Right atrium auricular region (tissue), 2 donors: ENCODE data around the gene UAP1L1. TPM values are rescaled to one million over a fixed set of nuclear protein-coding genes. Genes with fewer than 3 reads are reported as not detected.

Experiments used
- DNase-seq: peaks from one replicate; pipeline ENCODE4 v3.0.0-alpha.2; 2019; ENCODE audit warnings: low spot score
- H3K27ac ChIP-seq, 2 donors: fragments of 200-600 bp; sonication (generic); 1 replicate in 1 of 2; 2 replicates in 1 of 2; pipeline ENCODE4 v1.5.1; 2016 to 2019
- H3K27me3 ChIP-seq, 2 donors: fragments of 200-600 bp; sonication (generic); one replicate each; pipeline versions ENCODE4 v1.5.1 to v1.6.0; 2017 to 2019
- H3K36me3 ChIP-seq: fragments of 200-600 bp; sonication (generic); one replicate; pipeline ENCODE4 v1.5.1; 2016
- H3K4me1 ChIP-seq, 2 donors: fragments of 200-600 bp; sonication (generic); one replicate each; pipeline versions ENCODE4 v1.5.1 to v1.6.0; 2017 to 2019
- H3K4me3 ChIP-seq, 2 donors: fragments of 200-600 bp; sonication (generic); 1 replicate in 1 of 2; 2 replicates in 1 of 2; pipeline ENCODE4 v1.5.1; 2017 to 2019; ENCODE audit warnings: mild to moderate bottlenecking in 1 of 2, moderate library complexity in 1 of 2
- H3K9me3 ChIP-seq, 2 donors: fragments of 200-600 bp; sonication (generic); one replicate each; pipeline ENCODE4 v1.5.1; 2019
- CTCF ChIP-seq, 2 donors: fragments of 200-600 bp; sonication (generic); IDR thresholded peaks; one replicate each; pipeline ENCODE4 v1.5.1; 2019; ENCODE audit warnings: antibody characterized with exemption in 2 of 2
- total RNA-seq, 2 donors: library from RNA; depleted of rRNA; stranded (reverse); fragments of >200 nt; gene quantifications; one replicate each; pipeline ENCODE4 v1.1.0, GENCODE V29; 2016

The UAP1L1 gene
- total RNA-seq, 2 donors from 2014 or later = 4.3 to 6.3 TPM

- no peak for DNase-seq
- no peaks in the 10 kb centered on the region for H3K27me3 ChIP-seq
- H3K27ac ChIP-seq = no peak overlapping the region
- no peak for TF ChIP-seq CTCF (IDR thresholded peaks at IDR 0.05)
- H3K4me3 ChIP-seq = no peak overlapping the region
- peaks cover 91% of the 10 kb centered on the region for H3K36me3 ChIP-seq
- no peaks in the 10 kb centered on the region for H3K9me3 ChIP-seq
- no peaks in the 10 kb centered on the region for H3K4me1 ChIP-seq
Observed at GRCh38 chr9:137103206-137103999, 26.1 kb downstream of the UAP1L1 start.

- Histone ChIP-seq H3K36me3 (peaks cover 95% of the 10 kb centered on the region), H3K9me3 (no peaks in the 10 kb centered on the region), H3K4me1 (no peaks in the 10 kb centered on the region), H3K4me3 (no peak overlapping the region), H3K27me3 (no peaks in the 10 kb centered on the region), H3K27ac (no peak overlapping the region)
- TF ChIP-seq CTCF (IDR thresholded peaks at IDR 0.05) = no peak
- DNase-seq = no peak
Observed at GRCh38 chr9:137105814-137106661, 28.7 kb downstream of the UAP1L1 start.

- no peaks in the 10 kb centered on the region for H3K4me1 ChIP-seq
- TF ChIP-seq CTCF (IDR thresholded peaks at IDR 0.05) = no peak
- no peaks in the 10 kb centered on the region for H3K27me3 ChIP-seq
- no peak overlapping the region for H3K4me3 ChIP-seq
- no peak for DNase-seq
- no peaks in the 10 kb centered on the region for H3K9me3 ChIP-seq
- no peak overlapping the region for H3K27ac ChIP-seq
- peaks cover 92% of the 10 kb centered on the region for H3K36me3 ChIP-seq
Observed at GRCh38 chr9:137106662-137107250, 29.4 kb downstream of the UAP1L1 start.

GRCh38 chr9:137107312-137107921 is 30.1 kb downstream of the UAP1L1 start:
- DNase-seq = no peak
- Histone ChIP-seq H3K36me3 (peaks cover 93% of the 10 kb centered on the region), H3K4me1 (no peaks in the 10 kb centered on the region), H3K4me3 (no peak overlapping the region), H3K27me3 (no peaks in the 10 kb centered on the region), H3K9me3 (no peaks in the 10 kb centered on the region), H3K27ac (no peak overlapping the region)
- no peak for TF ChIP-seq CTCF (IDR thresholded peaks at IDR 0.05)

GRCh38 chr9:137107982-137108381 is 30.7 kb downstream of the UAP1L1 start:
- H3K36me3 ChIP-seq = peaks cover 87% of the 10 kb centered on the region

More at GRCh38 chr9:137107982-137108381, 30.7 kb downstream of the UAP1L1 start:
- Histone ChIP-seq H3K27ac (no peak overlapping the region), H3K4me3 (no peak overlapping the region), H3K9me3 (no peaks in the 10 kb centered on the region), H3K27me3 (no peaks in the 10 kb centered on the region), H3K4me1 (no peaks in the 10 kb centered on the region)
- TF ChIP-seq CTCF (IDR thresholded peaks at IDR 0.05) = no peak
- no peak for DNase-seq
